H1 (cell line): Measurements from ENCODE around the gene MYL7.

Experiments used
- CTBP2 ChIP-seq: IDR thresholded peaks from 2 replicates; pipeline ENCODE4 v1.7.0; 2011; ENCODE audit warnings: borderline replicate concordance, mild to moderate bottlenecking, moderate library complexity, mixed read lengths, low read length; ENCODE audit not compliant: insufficient read depth, insufficient read length
- EP300 ChIP-seq, 2 experiments: IDR thresholded peaks; 1 replicate in 1 of 2; 2 replicates in 1 of 2; pipeline ENCODE4 v1.6.1; 2011 to 2012; ENCODE audit warnings: low read depth in 2 of 2, low read length in 2 of 2, mild to moderate bottlenecking in 2 of 2, borderline replicate concordance in 1 of 2, inconsistent platforms in 1 of 2, moderate library complexity in 1 of 2
- EZH2 ChIP-seq: fragments of 200-600 bp; sonication (generic); IDR thresholded peaks from 2 replicates; pipeline ENCODE4 v1.7.1; 2012; ENCODE audit warnings: low read depth, mild to moderate bottlenecking, moderate library complexity, low read length, inconsistent platforms; ENCODE audit not compliant: severe bottlenecking
- POLR2AphosphoS5 ChIP-seq: IDR thresholded peaks from 2 replicates; pipeline ENCODE4 v1.6.1; 2011; ENCODE audit warnings: low read depth, low read length
- SIN3A ChIP-seq, 2 experiments: IDR thresholded peaks in 1 of 2; conservative IDR thresholded peaks in 1 of 2; 2 replicates each; pipeline ENCODE4 v1.6.1; 2011 to 2012; ENCODE audit warnings: low read length in 2 of 2, improper control_type of control experiment in 1 of 2, low read depth in 1 of 2, mild to moderate bottlenecking in 1 of 2
- YY1 ChIP-seq: IDR thresholded peaks from 2 replicates; pipeline ENCODE4 v1.6.1; 2011; ENCODE audit warnings: low read depth, mild to moderate bottlenecking, low read length
- TF ChIP-seq, protein P1 (sequence below), 3 experiments: IDR thresholded peaks; 1 replicate in 2 of 3; 2 replicates in 1 of 3; pipeline versions ENCODE4 v1.5.1 to v1.6.1; 2011; ENCODE audit warnings: low read length in 3 of 3, mild to moderate bottlenecking in 3 of 3, inconsistent platforms in 2 of 3, low read depth in 1 of 3, moderate library complexity in 1 of 3; ENCODE audit not compliant: insufficient read depth in 1 of 3; ENCODE audit errors: control extremely low read depth in 1 of 3

DNA sequence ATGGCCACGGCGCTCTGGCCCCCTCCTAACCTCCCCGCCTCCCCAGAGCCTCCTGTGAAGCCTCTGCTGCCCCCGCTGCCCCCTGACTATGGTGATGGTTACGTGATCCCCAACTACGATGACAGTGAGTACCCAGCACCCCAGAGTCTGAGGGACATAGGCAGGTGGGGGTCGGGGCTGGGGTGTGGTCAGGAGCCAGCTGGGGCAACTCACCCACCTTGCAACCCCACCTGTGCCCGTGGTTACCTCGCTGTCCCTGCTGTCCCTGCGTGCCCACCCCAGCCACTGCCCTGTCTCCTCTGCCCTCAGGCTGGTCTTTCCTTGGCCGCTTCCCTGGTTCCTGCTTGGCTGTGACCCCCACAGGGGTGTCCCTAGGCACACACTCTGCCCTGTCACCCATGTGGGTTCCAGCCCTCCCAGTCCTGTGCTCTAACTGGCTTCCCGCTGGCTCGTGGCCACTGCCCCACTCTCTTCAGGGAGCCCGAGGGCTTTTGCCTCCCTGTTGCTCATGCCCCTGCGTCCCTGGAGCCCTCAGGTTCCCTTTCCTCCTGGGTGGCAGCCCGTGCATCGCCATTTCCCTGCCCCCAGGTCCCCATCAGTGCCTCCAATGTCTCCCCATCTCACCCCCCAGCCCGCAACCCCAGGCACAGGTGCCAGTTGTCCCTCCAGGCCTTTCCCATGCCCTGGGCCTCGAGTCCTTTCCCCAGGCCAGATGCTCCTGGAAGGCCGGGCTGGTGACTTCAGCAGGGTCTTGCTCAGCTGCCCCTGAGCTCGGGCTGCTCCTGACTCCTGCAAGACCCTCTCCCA, 33.0 kb downstream of the MYL7 start:
- TF ChIP-seq, protein P1, sequence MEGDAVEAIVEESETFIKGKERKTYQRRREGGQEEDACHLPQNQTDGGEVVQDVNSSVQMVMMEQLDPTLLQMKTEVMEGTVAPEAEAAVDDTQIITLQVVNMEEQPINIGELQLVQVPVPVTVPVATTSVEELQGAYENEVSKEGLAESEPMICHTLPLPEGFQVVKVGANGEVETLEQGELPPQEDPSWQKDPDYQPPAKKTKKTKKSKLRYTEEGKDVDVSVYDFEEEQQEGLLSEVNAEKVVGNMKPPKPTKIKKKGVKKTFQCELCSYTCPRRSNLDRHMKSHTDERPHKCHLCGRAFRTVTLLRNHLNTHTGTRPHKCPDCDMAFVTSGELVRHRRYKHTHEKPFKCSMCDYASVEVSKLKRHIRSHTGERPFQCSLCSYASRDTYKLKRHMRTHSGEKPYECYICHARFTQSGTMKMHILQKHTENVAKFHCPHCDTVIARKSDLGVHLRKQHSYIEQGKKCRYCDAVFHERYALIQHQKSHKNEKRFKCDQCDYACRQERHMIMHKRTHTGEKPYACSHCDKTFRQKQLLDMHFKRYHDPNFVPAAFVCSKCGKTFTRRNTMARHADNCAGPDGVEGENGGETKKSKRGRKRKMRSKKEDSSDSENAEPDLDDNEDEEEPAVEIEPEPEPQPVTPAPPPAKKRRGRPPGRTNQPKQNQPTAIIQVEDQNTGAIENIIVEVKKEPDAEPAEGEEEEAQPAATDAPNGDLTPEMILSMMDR (IDR thresholded peaks at IDR 0.05; ENCODE audit: control extremely low read depth in 1 of 3, insufficient read depth in 1 of 3, low read depth in 1 of 3, low read length in 3 of 3) = no peak
- no peak for TF ChIP-seq EP300 (IDR thresholded peaks at IDR 0.05; ENCODE audit: borderline replicate concordance in 1 of 2, low read depth in 2 of 2, low read length in 2 of 2)
- TF ChIP-seq POLR2AphosphoS5 = no peak
- no peak for TF ChIP-seq CTBP2
- no peak for TF ChIP-seq SIN3A (conservative IDR thresholded peaks at IDR 0.05 in 1 of 2, IDR thresholded peaks at IDR 0.05 in 1 of 2; ENCODE audit: low read depth in 1 of 2, low read length in 2 of 2)
- no peak for TF ChIP-seq EZH2
- no peak for TF ChIP-seq YY1
